ENCODE data around the gene GNE. TPM values are rescaled to one million over a fixed set of nuclear protein-coding genes. Genes with fewer than 3 reads are reported as not detected.

GNE gene
- total and polyA plus RNA-seq, 2 experiments from 2014 or later = 2.2 to 15.7 TPM

GRCh38 chr9:36210722-36211121 is 47.5 kb downstream of the GNE start:
- H3K79me2 ChIP-seq (replicated peaks; ENCODE audit: insufficient read depth) = peaks cover 76% of the 10 kb centered on the region
- H3F3A ChIP-seq (replicated peaks; ENCODE audit: low read depth) = 0 out of 2 replicates have a peak, but pooled peaks cover 2% of the 10 kb centered on the region
- peaks cover 72% of the 10 kb centered on the region for H3K36me3 Mint-ChIP-seq (ENCODE audit: low read depth)
- no peaks in the 10 kb centered on the region for H3K4me1 Mint-ChIP-seq
- ATAC-seq = no peak
- no peak overlapping the region for H3K4me2 ChIP-seq
- H3K9me2 ChIP-seq (ENCODE audit: insufficient read depth) = no peaks in the 10 kb centered on the region
- peaks cover 42% of the 10 kb centered on the region for H3K36me3 ChIP-seq (ENCODE audit: insufficient read depth)
- H4K20me1 ChIP-seq (replicated peaks; ENCODE audit: insufficient read depth) = peaks cover 54% of the 10 kb centered on the region
- H2AFZ ChIP-seq = no peak overlapping the region
- H3K27me3 Mint-ChIP-seq (ENCODE audit: insufficient read depth, low read depth, poor library complexity) = no peaks in the 10 kb centered on the region
- no peaks in the 10 kb centered on the region for H3K4me1 ChIP-seq (ENCODE audit: insufficient read depth)
- H3K4me3 Mint-ChIP-seq = no peak overlapping the region
- H3K4me3 ChIP-seq = no peak overlapping the region
- no peak overlapping the region for H3K27ac Mint-ChIP-seq
- TF ChIP-seq NANOG (IDR thresholded peaks at IDR 0.05; ENCODE audit: borderline replicate concordance) (no peak), JUNB (IDR thresholded peaks at IDR 0.05; ENCODE audit: unreplicated experiment) (no peak), EZH2phosphoT487 (IDR thresholded peaks at IDR 0.05; ENCODE audit: unreplicated experiment) (no peak), REST (IDR thresholded peaks at IDR 0.05; ENCODE audit: unreplicated experiment) (no peak), ETS1 (IDR thresholded peaks at IDR 0.05) (no peak), POLR2AphosphoS5 (IDR thresholded peaks at IDR 0.05; ENCODE audit: low read depth) (no peak), ZNF462 (CRISPR knock-in tag; IDR thresholded peaks at IDR 0.05) (no peak)
- no peaks in the 10 kb centered on the region for H3K27me3 ChIP-seq (ENCODE audit: insufficient read depth)
- no peak for DNase-seq (ENCODE audit: low spot score)
- no peaks in the 10 kb centered on the region for H3K9me3 Mint-ChIP-seq
- no peak overlapping the region for H3K27ac ChIP-seq (ENCODE audit: low read depth)

Data from GM23338 (cell line).